Measurements from ENCODE around the gene BPIFB6.
A peak's percentile ranks its signal among the peaks of the same experiment; 100 is the strongest.

Gene BPIFB6

GRCh38 chr20:33014336-33015113, 16.9 kb upstream of the BPIFB6 start:
- Histone ChIP-seq H3K27me3 (ENCODE audit: insufficient read depth, insufficient read length) (peaks cover 6% of the 10 kb centered on the region), H3K9me3 (ENCODE audit: insufficient read depth, low read length) (no peaks in the 10 kb centered on the region), H3K9ac (ENCODE audit: insufficient read length, low read depth) (no peak overlapping the region), H3K4me1 (ENCODE audit: insufficient read depth, insufficient read length) (peaks cover 10% of the 10 kb centered on the region), H3K36me3 (ENCODE audit: insufficient read depth, insufficient read length, low read length) (no peaks in the 10 kb centered on the region), H3K4me3 (ENCODE audit: insufficient read length, low read depth) (no peak overlapping the region)
- DNase-seq (ENCODE audit: low read depth, low spot score) = peak; percentile 16
- TF ChIP-seq SUZ12 (IDR thresholded peaks at IDR 0.05; ENCODE audit: extremely low read depth, insufficient read depth, insufficient read length) (no peak), YY1 (IDR thresholded peaks at IDR 0.05; ENCODE audit: insufficient read depth, insufficient read length) (no peak), ZNF274 (IDR thresholded peaks at IDR 0.05; ENCODE audit: low read depth, low read length) (no peak)

GRCh38 chr20:33015114-33015484, 16.3 kb upstream of the BPIFB6 start:
- Histone ChIP-seq H3K9me3 (ENCODE audit: insufficient read depth, low read length) (no peaks in the 10 kb centered on the region), H3K27me3 (ENCODE audit: insufficient read depth, insufficient read length) (peaks cover 6% of the 10 kb centered on the region)
- TF ChIP-seq YY1 (IDR thresholded peaks at IDR 0.05; ENCODE audit: insufficient read depth, insufficient read length) = no peak
- TF ChIP-seq SUZ12 (IDR thresholded peaks at IDR 0.05; ENCODE audit: extremely low read depth, insufficient read depth, insufficient read length) = no peak
- TF ChIP-seq ZNF274 (IDR thresholded peaks at IDR 0.05; ENCODE audit: low read depth, low read length) = no peak

GRCh38 chr20:33015700-33016580, 15.5 kb upstream of the BPIFB6 start:
- H3K4me1 ChIP-seq (ENCODE audit: insufficient read depth, insufficient read length) = peaks cover 8% of the 10 kb centered on the region
- no peak overlapping the region for H3K9ac ChIP-seq (ENCODE audit: insufficient read length, low read depth)
- H3K4me3 ChIP-seq (ENCODE audit: insufficient read length, low read depth) = no peak overlapping the region
- DNase-seq (ENCODE audit: low read depth, low spot score) = no peak
- peaks cover 3% of the 10 kb centered on the region for H3K27me3 ChIP-seq (ENCODE audit: insufficient read depth, insufficient read length)
- TF ChIP-seq ZNF274 (IDR thresholded peaks at IDR 0.05; ENCODE audit: low read depth, low read length) (no peak), SUZ12 (IDR thresholded peaks at IDR 0.05; ENCODE audit: extremely low read depth, insufficient read depth, insufficient read length) (no peak), YY1 (IDR thresholded peaks at IDR 0.05; ENCODE audit: insufficient read depth, insufficient read length) (no peak)
- H3K36me3 ChIP-seq (ENCODE audit: insufficient read depth, insufficient read length, low read length) = no peaks in the 10 kb centered on the region
- no peaks in the 10 kb centered on the region for H3K9me3 ChIP-seq (ENCODE audit: insufficient read depth, low read length)

More at GRCh38 chr20:33015114-33015484, 16.3 kb upstream of the BPIFB6 start:
- no peak overlapping the region for H3K4me3 ChIP-seq (ENCODE audit: insufficient read length, low read depth)
- H3K9ac ChIP-seq (ENCODE audit: insufficient read length, low read depth) = no peak overlapping the region
- H3K36me3 ChIP-seq (ENCODE audit: insufficient read depth, insufficient read length, low read length) = no peaks in the 10 kb centered on the region
- DNase-seq (ENCODE audit: low read depth, low spot score) = no peak
- peaks cover 8% of the 10 kb centered on the region for H3K4me1 ChIP-seq (ENCODE audit: insufficient read depth, insufficient read length)

GRCh38 chr20:33016581-33017109, 14.8 kb upstream of the BPIFB6 start:
- Histone ChIP-seq H3K36me3 (ENCODE audit: insufficient read depth, insufficient read length, low read length) (no peaks in the 10 kb centered on the region), H3K27me3 (ENCODE audit: insufficient read depth, insufficient read length) (peaks cover 3% of the 10 kb centered on the region), H3K9me3 (ENCODE audit: insufficient read depth, low read length) (no peaks in the 10 kb centered on the region), H3K4me3 (ENCODE audit: insufficient read length, low read depth) (no peak overlapping the region), H3K4me1 (ENCODE audit: insufficient read depth, insufficient read length) (peaks cover 8% of the 10 kb centered on the region), H3K9ac (ENCODE audit: insufficient read length, low read depth) (no peak overlapping the region)
- TF ChIP-seq SUZ12 (IDR thresholded peaks at IDR 0.05; ENCODE audit: extremely low read depth, insufficient read depth, insufficient read length) = no peak
- TF ChIP-seq YY1 (IDR thresholded peaks at IDR 0.05; ENCODE audit: insufficient read depth, insufficient read length) = no peak
- no peak for TF ChIP-seq ZNF274 (IDR thresholded peaks at IDR 0.05; ENCODE audit: low read depth, low read length)
- no peak for DNase-seq (ENCODE audit: low read depth, low spot score)

- Histone ChIP-seq H3K9me3 (ENCODE audit: insufficient read depth, low read length) (no peaks in the 10 kb centered on the region), H3K36me3 (ENCODE audit: insufficient read depth, insufficient read length, low read length) (no peaks in the 10 kb centered on the region), H3K4me3 (ENCODE audit: insufficient read length, low read depth) (no peak overlapping the region), H3K9ac (ENCODE audit: insufficient read length, low read depth) (no peak overlapping the region), H3K4me1 (ENCODE audit: insufficient read depth, insufficient read length) (peaks cover 8% of the 10 kb centered on the region), H3K27me3 (ENCODE audit: insufficient read depth, insufficient read length) (peaks cover 3% of the 10 kb centered on the region)
- DNase-seq (ENCODE audit: low read depth, low spot score) = no peak
- TF ChIP-seq YY1 (IDR thresholded peaks at IDR 0.05; ENCODE audit: insufficient read depth, insufficient read length) = no peak
- no peak for TF ChIP-seq ZNF274 (IDR thresholded peaks at IDR 0.05; ENCODE audit: low read depth, low read length)
- TF ChIP-seq SUZ12 (IDR thresholded peaks at IDR 0.05; ENCODE audit: extremely low read depth, insufficient read depth, insufficient read length) = no peak
Observed at GRCh38 chr20:33017542-33017941, 13.9 kb upstream of the BPIFB6 start.

GRCh38 chr20:33018169-33018931, 13.1 kb upstream of the BPIFB6 start:
- Histone ChIP-seq H3K27me3 (ENCODE audit: insufficient read depth, insufficient read length) (peaks cover 3% of the 10 kb centered on the region), H3K4me1 (ENCODE audit: insufficient read depth, insufficient read length) (peaks cover 7% of the 10 kb centered on the region), H3K9ac (ENCODE audit: insufficient read length, low read depth) (no peak overlapping the region), H3K36me3 (ENCODE audit: insufficient read depth, insufficient read length, low read length) (no peaks in the 10 kb centered on the region), H3K4me3 (ENCODE audit: insufficient read length, low read depth) (no peak overlapping the region), H3K9me3 (ENCODE audit: insufficient read depth, low read length) (no peaks in the 10 kb centered on the region)
- TF ChIP-seq SUZ12 (IDR thresholded peaks at IDR 0.05; ENCODE audit: extremely low read depth, insufficient read depth, insufficient read length) = no peak
- no peak for TF ChIP-seq ZNF274 (IDR thresholded peaks at IDR 0.05; ENCODE audit: low read depth, low read length)
- TF ChIP-seq YY1 (IDR thresholded peaks at IDR 0.05; ENCODE audit: insufficient read depth, insufficient read length) = no peak
- no peak for DNase-seq (ENCODE audit: low read depth, low spot score)

All from NT2/D1 (cell line).